ENCODE results near the gene DBNL.

Gene DBNL

DNA sequence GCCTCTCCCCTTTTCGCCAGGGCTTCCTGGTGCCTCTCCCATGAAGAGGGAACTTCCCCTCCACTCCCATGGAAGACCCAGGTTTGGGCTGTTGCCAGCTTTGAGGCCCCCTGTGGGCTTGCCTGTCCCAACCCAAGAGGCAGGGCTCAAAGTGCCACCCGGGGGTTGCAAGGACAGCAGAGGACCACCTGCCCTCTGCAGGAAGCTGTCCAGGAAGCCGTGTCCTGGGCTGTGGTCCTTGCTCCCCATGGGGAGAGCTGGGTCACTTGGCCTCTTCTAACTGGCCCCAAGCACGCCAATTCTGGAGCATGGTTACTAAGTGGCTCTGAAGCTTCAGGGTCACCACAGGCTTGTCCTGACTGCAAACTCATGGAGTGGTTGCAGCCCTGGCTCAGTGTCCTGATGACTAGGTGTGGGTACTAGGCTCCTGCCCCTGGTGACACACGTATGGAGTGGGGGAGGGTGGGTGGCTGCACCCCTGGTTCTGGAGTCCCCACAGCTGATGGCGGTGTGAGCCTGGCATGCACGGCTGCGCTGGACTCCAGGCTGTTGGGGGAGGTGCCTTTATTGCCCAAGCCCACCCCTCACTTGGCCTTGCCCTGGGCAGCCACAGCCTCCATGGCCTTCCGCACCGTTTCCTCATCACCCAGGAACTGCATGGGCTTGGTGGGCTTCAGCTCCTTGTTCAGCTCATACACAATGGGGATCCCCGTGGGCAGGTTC lies 17.8 kb downstream of the DBNL start:
- DNase-seq (ENCODE audit: insufficient read length, low spot score) (no peak), FAIRE-seq (no peak)
- TF ChIP-seq, protein P1, sequence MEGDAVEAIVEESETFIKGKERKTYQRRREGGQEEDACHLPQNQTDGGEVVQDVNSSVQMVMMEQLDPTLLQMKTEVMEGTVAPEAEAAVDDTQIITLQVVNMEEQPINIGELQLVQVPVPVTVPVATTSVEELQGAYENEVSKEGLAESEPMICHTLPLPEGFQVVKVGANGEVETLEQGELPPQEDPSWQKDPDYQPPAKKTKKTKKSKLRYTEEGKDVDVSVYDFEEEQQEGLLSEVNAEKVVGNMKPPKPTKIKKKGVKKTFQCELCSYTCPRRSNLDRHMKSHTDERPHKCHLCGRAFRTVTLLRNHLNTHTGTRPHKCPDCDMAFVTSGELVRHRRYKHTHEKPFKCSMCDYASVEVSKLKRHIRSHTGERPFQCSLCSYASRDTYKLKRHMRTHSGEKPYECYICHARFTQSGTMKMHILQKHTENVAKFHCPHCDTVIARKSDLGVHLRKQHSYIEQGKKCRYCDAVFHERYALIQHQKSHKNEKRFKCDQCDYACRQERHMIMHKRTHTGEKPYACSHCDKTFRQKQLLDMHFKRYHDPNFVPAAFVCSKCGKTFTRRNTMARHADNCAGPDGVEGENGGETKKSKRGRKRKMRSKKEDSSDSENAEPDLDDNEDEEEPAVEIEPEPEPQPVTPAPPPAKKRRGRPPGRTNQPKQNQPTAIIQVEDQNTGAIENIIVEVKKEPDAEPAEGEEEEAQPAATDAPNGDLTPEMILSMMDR (IDR thresholded peaks at IDR 0.05; ENCODE audit: insufficient read depth, missing control alignments), result no peak

DNA sequence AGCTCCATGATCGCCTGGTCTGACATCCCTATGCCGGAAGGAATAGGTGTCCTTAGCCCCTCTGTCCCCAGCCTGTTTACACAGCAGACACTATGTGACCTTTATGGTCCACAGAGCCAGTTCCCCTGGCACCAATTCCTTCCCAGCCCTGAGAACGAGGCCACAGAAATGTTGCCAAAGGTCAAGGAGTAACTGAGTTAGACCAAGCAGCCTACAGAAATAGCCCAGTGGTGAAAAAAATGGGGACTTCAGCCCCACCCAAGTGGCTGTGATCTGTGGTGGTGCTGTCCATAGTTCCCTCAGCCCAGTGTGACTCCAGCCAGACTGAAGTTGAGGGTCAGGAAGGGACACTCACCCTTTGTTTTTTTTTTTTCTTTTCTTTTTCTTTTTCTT lies 18.4 kb downstream of the DBNL start:
- FAIRE-seq, result no peak
- TF ChIP-seq, protein P1 (IDR thresholded peaks at IDR 0.05; ENCODE audit: insufficient read depth, missing control alignments), result no peak
- no peak for DNase-seq (ENCODE audit: insufficient read length, low spot score)

DNA sequence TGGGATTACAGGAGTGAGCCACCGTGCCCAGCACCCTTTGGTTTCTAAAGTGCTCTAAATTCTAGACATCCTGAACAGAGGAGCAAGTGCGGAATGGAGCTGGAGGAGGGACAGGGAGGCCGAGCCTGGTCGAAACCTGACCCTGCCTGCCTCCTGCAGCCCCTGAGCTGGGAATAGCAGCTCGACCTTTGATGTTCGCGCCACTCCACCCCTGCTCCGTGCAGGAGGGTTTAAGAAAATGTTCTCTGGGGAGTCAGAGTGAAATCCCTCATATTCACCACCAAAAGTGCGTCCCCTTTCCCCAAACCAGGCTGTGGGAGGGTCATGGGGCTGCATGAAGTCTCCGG lies 19.0 kb downstream of the DBNL start:
- no peak for DNase-seq (ENCODE audit: insufficient read length, low spot score)
- FAIRE-seq, result no peak
- TF ChIP-seq, protein P1 (IDR thresholded peaks at IDR 0.05; ENCODE audit: insufficient read depth, missing control alignments), result no peak

DNA sequence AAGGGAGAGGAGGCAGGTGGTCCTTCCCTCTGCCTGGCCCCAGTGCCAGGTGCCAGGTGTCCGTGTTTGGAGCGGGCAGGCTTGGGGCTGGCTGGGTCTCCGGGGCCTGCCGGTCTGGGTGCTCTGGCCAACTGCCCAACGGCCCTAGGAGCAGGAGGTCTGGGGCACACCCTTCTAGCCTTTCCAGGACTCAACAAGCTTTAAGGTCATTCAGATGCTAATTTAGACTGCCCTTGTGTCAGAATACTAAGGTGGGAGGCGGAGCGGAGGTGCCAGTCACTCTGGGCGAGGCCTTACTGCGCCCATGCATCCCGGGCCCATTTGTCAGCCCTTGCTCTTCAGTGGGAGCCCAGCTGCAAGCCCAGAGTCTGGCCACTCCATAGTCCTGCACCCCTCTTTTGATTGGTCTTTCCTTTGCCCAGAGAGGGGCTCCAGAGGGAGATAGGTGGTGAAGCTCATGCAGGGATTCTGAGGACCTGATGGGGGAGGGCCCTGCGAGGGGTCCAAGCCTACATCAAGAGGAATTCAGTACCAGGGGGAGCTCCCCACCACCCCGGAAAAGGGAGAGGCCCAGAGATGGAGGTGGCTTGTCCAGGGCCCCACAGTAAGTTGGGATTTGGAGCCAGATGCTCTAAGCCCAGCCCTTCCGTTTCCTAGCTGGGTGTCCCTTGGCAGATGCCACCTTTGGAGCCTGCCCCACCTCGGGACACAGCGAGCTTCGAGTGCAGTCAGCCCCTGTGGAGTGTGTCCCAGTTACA lies 19.6 kb downstream of the DBNL start:
- DNase-seq (ENCODE audit: insufficient read length, low spot score) (no peak), FAIRE-seq (no peak)
- TF ChIP-seq, protein P1 (IDR thresholded peaks at IDR 0.05; ENCODE audit: insufficient read depth, missing control alignments), result no peak

DNA sequence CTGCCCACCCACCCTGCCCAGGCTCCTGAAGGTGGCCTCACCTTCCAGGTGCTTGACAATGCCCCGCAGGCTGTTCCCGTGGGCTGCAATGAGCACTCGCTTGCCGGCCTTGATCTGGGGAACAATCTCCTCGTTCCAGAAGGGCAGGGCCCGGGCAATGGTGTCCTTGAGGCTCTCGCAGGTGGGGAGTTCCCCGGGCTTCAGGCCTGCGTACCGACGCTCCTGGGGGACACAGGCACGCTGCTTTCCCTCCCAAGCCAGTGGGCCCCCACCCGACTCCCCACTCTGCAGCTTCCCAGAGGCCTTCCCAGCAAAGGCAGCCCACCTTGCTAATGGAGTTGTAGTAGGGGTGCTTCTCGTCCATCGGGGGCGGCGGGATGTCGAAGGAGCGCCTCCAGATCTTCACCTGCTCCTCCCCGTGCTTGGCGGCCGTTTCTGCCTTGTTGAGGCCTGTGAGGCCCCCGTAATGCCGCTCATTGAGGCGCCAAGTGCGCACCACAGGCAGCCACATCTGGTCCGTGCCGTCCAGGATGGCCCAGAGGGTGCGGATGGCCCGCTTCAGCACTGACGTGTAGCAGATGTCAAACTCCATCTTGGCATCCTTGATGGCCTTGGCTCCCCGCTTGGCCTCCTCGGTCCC lies 20.4 kb downstream of the DBNL start:
- TF ChIP-seq, protein P1 (IDR thresholded peaks at IDR 0.05; ENCODE audit: insufficient read depth, missing control alignments), result no peak
- DNase-seq (ENCODE audit: insufficient read length, low spot score) (no peak), FAIRE-seq (no peak)

DNA sequence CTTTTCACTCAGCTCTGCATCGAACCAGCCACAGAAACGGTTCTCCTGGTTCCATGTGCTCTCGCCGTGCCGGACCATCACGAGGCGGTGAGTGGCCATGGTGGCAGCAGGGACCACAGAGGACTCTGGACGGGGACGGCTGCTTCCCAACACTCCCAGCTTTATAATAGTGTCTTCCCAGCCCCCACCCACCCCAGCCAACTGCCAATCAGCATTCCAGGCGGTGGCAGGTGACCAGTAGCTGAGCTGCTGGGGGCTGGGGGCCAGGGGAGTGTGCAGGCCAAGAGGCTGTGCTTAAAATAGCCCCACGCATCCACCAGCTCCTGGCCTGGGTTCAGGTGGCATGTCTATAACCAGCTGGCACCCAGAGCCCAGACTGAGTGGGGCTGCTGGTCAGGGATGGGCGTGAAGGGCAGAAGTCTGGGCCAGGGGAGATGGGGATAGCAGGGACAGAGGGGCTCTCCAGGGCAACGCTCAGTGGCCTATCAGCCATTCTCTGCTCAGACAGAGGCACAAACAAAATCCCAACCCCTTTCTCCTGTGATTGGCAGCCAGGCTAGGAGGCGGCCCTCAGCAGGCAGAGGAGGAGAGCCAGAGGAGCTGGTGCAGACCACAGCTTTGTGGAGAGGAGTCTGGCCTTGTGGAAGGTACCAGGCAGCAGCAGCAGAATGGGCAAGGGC lies 21.1 kb downstream of the DBNL start, which contains the start of gene PGAM2:
Gene PGAM2 (minus strand): TSS at position 137 of the 680 bp plus-strand sequence. CDS start 38 bp downstream, at position 99.
- DNase-seq (ENCODE audit: insufficient read length, low spot score) (no peak), FAIRE-seq (no peak)
- TF ChIP-seq, protein P1 (IDR thresholded peaks at IDR 0.05; ENCODE audit: insufficient read depth, missing control alignments), result no peak
